HEK293 (cell line): ENCODE data around the gene METTL15.

Source experiments
- TCF7L2 ChIP-seq: IDR thresholded peaks from 2 replicates; pipeline ENCODE4 v1.6.1; 2011; ENCODE audit warnings: low read depth, mild to moderate bottlenecking, inconsistent platforms, low read length, moderate library complexity, borderline replicate concordance
- ZBTB7A ChIP-seq: fragments of 450-650 bp; formaldehyde crosslinking; IDR thresholded peaks from 2 replicates; pipeline ENCODE4 v1.5.1; 2016; ENCODE audit warnings: low read depth, missing biosample characterization, missing genetic modification characterization
- ZNF112 ChIP-seq: fragments of 450-650 bp; formaldehyde crosslinking; IDR thresholded peaks from 2 replicates; pipeline ENCODE4 v1.5.0; 2017; ENCODE audit warnings: missing biosample characterization, missing genetic modification characterization
- ZNF366 ChIP-seq: fragments of 450-650 bp; formaldehyde crosslinking; conservative IDR thresholded peaks from 2 replicates; pipeline ENCODE4 v1.5.1; 2016; ENCODE audit warnings: missing biosample characterization, missing genetic modification characterization
- ZNF558 ChIP-seq: fragments of 450-650 bp; formaldehyde crosslinking; IDR thresholded peaks from 2 replicates; pipeline ENCODE4 v1.5.1; 2016; ENCODE audit warnings: missing biosample characterization, missing genetic modification characterization
- ZNF670 ChIP-seq: fragments of 450-650 bp; formaldehyde crosslinking; IDR thresholded peaks from 2 replicates; pipeline ENCODE4 v1.5.1; 2016; ENCODE audit warnings: missing biosample characterization, missing genetic modification characterization, low read depth
- ZNF777 ChIP-seq: fragments of 450-650 bp; formaldehyde crosslinking; IDR thresholded peaks from 2 replicates; pipeline ENCODE4 v1.5.1; 2017; ENCODE audit warnings: missing biosample characterization, missing genetic modification characterization, borderline replicate concordance
- TF ChIP-seq, protein P1 (sequence below): fragments of 450-650 bp; formaldehyde crosslinking; IDR thresholded peaks from 2 replicates; pipeline ENCODE4 v1.5.1; 2016; ENCODE audit warnings: missing biosample characterization, missing genetic modification characterization

DNA sequence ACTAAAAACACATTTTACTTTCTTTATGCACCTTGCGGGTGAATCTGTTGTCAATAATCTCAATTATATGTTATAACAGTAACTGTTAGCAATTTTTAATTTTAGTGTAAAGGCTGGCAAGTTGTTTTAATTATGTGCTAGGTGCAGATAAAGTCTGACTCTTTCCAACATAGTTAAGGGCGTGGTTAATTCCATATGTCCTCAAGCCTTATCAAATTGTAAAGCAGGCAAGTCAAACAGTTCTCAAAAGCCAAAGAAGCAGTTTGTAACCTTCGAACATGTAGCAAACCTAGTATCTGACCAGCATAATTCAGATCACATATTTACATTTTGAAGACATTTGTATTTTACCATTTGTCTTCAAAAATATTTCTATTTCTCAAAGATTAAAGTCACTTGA is 29.2 kb downstream of the METTL15 start:
- TF ChIP-seq ZNF670 (tag by site-specific recombination), result no peak
- TF ChIP-seq ZBTB7A (tag by site-specific recombination), result no peak
- no peak for TF ChIP-seq ZNF558 (tag by site-specific recombination)
- no peak for TF ChIP-seq TCF7L2
- TF ChIP-seq, protein P1, sequence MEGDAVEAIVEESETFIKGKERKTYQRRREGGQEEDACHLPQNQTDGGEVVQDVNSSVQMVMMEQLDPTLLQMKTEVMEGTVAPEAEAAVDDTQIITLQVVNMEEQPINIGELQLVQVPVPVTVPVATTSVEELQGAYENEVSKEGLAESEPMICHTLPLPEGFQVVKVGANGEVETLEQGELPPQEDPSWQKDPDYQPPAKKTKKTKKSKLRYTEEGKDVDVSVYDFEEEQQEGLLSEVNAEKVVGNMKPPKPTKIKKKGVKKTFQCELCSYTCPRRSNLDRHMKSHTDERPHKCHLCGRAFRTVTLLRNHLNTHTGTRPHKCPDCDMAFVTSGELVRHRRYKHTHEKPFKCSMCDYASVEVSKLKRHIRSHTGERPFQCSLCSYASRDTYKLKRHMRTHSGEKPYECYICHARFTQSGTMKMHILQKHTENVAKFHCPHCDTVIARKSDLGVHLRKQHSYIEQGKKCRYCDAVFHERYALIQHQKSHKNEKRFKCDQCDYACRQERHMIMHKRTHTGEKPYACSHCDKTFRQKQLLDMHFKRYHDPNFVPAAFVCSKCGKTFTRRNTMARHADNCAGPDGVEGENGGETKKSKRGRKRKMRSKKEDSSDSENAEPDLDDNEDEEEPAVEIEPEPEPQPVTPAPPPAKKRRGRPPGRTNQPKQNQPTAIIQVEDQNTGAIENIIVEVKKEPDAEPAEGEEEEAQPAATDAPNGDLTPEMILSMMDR (tag by site-specific recombination), result no peak
- TF ChIP-seq ZNF112 (tag by site-specific recombination), result no peak
- TF ChIP-seq ZNF366, result no peak
- TF ChIP-seq ZNF777, result no peak
